A549 (cell line): ENCODE measurements around the gene NEAT1.

Source experiments
- CHD2 ChIP-seq: fragments of 150-350 bp; IDR thresholded peaks from 2 replicates; pipeline ENCODE4 v1.6.1; 2014; ENCODE audit warnings: low read length; ENCODE audit not compliant: partially characterized antibody
- EP300 ChIP-seq, 2 experiments: fragments of >200 bp; sonication (Bioruptor Twin); formaldehyde crosslinking; IDR thresholded peaks; 2 replicates in 1 of 2; 3 replicates in 1 of 2; pipeline ENCODE4 v1.6.1; 2016 to 2017
- HDAC2 ChIP-seq: fragments of 200-600 bp; sonication (generic); IDR thresholded peaks from 2 replicates; pipeline ENCODE4 v1.6.1; 2016
- NFE2L2 ChIP-seq: fragments of 150-350 bp; conservative IDR thresholded peaks from 2 replicates; pipeline ENCODE4 v1.6.1; 2014; ENCODE audit warnings: low read length
- POLR2A ChIP-seq: IDR thresholded peaks from 2 replicates; pipeline ENCODE4 v1.6.1; 2012; ENCODE audit warnings: mild to moderate bottlenecking, low read length
- POLR2AphosphoS2 ChIP-seq: conservative IDR thresholded peaks from 2 replicates; pipeline ENCODE4 v1.6.1; 2012; ENCODE audit warnings: low read length, improper control_type of control experiment, inconsistent platforms
- RFX5 ChIP-seq: fragments of 450-650 bp; IDR thresholded peaks from 2 replicates; pipeline ENCODE4 v1.7.1; 2014; ENCODE audit warnings: antibody characterized with exemption, mild to moderate bottlenecking, moderate library complexity
- ZFP36 ChIP-seq: fragments of 450-650 bp; IDR thresholded peaks from 2 replicates; pipeline ENCODE4 v1.6.1; 2014; ENCODE audit warnings: borderline replicate concordance; ENCODE audit not compliant: partially characterized antibody
- TF ChIP-seq, protein P1 (sequence below): fragments of >200 bp; sonication (Bioruptor Twin); formaldehyde crosslinking; IDR thresholded peaks from 3 replicates; pipeline ENCODE4 v1.5.1; 2016
- TF ChIP-seq, protein P2 (sequence below): fragments of 250-450 bp; sonication (Bioruptor Pico); IDR thresholded peaks from 2 replicates; pipeline ENCODE4 v1.5.0; 2021; ENCODE audit warnings: mild to moderate bottlenecking, moderate library complexity, borderline replicate concordance
- TF ChIP-seq, protein P3 (sequence below): fragments of 200-600 bp; sonication (generic); IDR thresholded peaks from 2 replicates; pipeline ENCODE4 v1.6.1; 2016; ENCODE audit warnings: antibody characterized with exemption, mild to moderate bottlenecking, moderate library complexity

DNA sequence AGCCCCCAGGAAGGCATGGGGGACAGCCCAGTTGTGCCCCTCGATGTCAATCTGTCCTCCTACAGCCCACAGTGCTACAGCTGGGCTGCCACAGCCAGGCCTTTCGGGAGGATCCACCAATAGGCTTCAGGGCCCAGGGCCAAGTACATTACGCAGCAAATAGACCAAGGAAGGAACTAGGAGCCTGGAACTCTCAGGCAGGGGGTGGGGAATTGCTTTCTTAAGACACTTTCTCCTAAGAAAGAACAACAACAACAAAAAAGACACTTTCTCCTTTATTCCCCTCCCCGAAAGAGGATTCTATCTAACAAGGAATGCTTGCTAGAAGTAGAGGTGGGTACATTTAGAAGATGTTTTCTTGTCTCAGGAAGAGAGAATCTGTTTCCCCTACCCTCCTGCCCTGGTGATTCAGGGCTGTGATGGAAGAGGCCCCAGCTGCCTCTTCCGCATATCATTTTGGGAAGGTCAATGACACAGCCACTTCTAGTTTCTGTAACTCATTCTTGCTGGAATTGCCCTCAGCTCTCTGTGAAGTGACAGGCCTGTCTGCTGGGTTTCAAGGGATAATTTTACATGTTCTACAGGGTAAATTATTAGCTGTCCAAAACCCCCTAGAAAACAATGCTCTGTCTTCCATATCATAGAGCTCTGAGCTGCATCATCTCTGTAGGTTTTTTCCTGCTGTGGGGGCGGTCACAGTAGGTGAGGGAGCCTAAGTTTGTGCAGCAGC, 70.2 kb downstream of the NEAT1 start:
- TF ChIP-seq, protein P1, sequence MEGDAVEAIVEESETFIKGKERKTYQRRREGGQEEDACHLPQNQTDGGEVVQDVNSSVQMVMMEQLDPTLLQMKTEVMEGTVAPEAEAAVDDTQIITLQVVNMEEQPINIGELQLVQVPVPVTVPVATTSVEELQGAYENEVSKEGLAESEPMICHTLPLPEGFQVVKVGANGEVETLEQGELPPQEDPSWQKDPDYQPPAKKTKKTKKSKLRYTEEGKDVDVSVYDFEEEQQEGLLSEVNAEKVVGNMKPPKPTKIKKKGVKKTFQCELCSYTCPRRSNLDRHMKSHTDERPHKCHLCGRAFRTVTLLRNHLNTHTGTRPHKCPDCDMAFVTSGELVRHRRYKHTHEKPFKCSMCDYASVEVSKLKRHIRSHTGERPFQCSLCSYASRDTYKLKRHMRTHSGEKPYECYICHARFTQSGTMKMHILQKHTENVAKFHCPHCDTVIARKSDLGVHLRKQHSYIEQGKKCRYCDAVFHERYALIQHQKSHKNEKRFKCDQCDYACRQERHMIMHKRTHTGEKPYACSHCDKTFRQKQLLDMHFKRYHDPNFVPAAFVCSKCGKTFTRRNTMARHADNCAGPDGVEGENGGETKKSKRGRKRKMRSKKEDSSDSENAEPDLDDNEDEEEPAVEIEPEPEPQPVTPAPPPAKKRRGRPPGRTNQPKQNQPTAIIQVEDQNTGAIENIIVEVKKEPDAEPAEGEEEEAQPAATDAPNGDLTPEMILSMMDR = no peak
- no peak for TF ChIP-seq HDAC2
- no peak for TF ChIP-seq EP300 (IDR thresholded peaks at IDR 0.05)
- TF ChIP-seq, protein P2, sequence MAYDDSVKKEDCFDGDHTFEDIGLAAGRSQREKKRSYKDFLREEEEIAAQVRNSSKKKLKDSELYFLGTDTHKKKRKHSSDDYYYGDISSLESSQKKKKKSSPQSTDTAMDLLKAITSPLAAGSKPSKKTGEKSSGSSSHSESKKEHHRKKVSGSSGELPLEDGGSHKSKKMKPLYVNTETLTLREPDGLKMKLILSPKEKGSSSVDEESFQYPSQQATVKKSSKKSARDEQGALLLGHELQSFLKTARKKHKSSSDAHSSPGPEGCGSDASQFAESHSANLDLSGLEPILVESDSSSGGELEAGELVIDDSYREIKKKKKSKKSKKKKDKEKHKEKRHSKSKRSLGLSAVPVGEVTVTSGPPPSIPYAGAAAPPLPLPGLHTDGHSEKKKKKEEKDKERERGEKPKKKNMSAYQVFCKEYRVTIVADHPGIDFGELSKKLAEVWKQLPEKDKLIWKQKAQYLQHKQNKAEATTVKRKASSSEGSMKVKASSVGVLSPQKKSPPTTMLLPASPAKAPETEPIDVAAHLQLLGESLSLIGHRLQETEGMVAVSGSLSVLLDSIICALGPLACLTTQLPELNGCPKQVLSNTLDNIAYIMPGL (CRISPR knock-in tag) = no peak; the same call in 1 of the 2 replicates
- peak; percentile 37 for TF ChIP-seq POLR2A
- TF ChIP-seq POLR2AphosphoS2 = no peak
- TF ChIP-seq RFX5 = no peak
- no peak for TF ChIP-seq ZFP36
- TF ChIP-seq, protein P3, sequence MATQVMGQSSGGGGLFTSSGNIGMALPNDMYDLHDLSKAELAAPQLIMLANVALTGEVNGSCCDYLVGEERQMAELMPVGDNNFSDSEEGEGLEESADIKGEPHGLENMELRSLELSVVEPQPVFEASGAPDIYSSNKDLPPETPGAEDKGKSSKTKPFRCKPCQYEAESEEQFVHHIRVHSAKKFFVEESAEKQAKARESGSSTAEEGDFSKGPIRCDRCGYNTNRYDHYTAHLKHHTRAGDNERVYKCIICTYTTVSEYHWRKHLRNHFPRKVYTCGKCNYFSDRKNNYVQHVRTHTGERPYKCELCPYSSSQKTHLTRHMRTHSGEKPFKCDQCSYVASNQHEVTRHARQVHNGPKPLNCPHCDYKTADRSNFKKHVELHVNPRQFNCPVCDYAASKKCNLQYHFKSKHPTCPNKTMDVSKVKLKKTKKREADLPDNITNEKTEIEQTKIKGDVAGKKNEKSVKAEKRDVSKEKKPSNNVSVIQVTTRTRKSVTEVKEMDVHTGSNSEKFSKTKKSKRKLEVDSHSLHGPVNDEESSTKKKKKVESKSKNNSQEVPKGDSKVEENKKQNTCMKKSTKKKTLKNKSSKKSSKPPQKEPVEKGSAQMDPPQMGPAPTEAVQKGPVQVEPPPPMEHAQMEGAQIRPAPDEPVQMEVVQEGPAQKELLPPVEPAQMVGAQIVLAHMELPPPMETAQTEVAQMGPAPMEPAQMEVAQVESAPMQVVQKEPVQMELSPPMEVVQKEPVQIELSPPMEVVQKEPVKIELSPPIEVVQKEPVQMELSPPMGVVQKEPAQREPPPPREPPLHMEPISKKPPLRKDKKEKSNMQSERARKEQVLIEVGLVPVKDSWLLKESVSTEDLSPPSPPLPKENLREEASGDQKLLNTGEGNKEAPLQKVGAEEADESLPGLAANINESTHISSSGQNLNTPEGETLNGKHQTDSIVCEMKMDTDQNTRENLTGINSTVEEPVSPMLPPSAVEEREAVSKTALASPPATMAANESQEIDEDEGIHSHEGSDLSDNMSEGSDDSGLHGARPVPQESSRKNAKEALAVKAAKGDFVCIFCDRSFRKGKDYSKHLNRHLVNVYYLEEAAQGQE = no peak
- no peak for TF ChIP-seq CHD2
- TF ChIP-seq NFE2L2 = 0 out of 2 replicates have a peak, but pooled peaks have one; percentile 8
